GM18870 (cell line): ENCODE measurements around the gene DSG4.

Experiments used
- ATAC-seq: cut with Tn5 transposase; IDR thresholded peaks from one replicate; pipeline ENCODE4 v1.9.1; 2021; ENCODE audit warnings: moderate library complexity; ENCODE audit not compliant: unreplicated experiment

DSG4 gene

GRCh38 chr18:31444142-31444541, 67.6 kb downstream of the DSG4 start:
- no peak for ATAC-seq

GRCh38 chr18:31445908-31446307, 69.3 kb downstream of the DSG4 start:
- no peak for ATAC-seq

- no peak for ATAC-seq
These were observed 70.3 kb downstream of the DSG4 start for GRCh38 chr18:31446854-31447253.

- no peak for ATAC-seq
These were observed 71.1 kb downstream of the DSG4 start, which contains the start of gene DSG3 for GRCh38 chr18:31447530-31448191. Gene DSG3, plus strand, starts transcription at chr18:31447741. Its CDS starts 137 bp downstream, at chr18:31447878.

- no peak for ATAC-seq
These were observed 73.8 kb downstream of the DSG4 start for GRCh38 chr18:31450409-31450808.

GRCh38 chr18:31451625-31452024, 75.0 kb downstream of the DSG4 start:
- no peak for ATAC-seq

- ATAC-seq, result no peak
These were observed 77.6 kb downstream of the DSG4 start for GRCh38 chr18:31454066-31454708.
